NOMO-1 treated with dmso at 0.1 percent for 144 hours (cell line): ENCODE results near the gene CYP39A1.

Source experiments
- DNase-seq: peaks from one replicate; lab custom pipeline; 2025; ENCODE audit not compliant: unreplicated experiment; lab: John Stamatoyannopoulos, UW

CYP39A1 gene

DNA sequence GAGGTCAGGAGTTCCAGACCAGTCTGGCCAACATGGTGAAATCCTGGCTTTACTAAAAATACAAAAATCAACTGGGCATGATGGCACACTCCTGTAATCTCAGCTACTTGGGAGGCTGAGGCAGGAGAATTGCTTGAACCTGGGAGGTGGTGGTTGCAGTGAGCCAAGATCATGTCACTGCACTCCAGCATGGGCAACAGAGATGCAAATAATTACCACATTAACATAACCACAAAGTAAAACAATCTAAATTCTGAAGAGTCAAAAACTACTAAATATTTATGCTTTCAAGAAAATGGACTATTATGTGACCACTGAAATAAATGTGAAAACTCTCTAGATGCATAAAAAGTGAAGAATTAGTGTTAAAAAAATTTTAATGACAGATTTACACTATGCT, 59.9 kb downstream of the CYP39A1 start:
- DNase-seq, result no peak

GRCh38 chr6:46592046-46592445, 60.6 kb downstream of the CYP39A1 start:
- no peak for DNase-seq

DNA sequence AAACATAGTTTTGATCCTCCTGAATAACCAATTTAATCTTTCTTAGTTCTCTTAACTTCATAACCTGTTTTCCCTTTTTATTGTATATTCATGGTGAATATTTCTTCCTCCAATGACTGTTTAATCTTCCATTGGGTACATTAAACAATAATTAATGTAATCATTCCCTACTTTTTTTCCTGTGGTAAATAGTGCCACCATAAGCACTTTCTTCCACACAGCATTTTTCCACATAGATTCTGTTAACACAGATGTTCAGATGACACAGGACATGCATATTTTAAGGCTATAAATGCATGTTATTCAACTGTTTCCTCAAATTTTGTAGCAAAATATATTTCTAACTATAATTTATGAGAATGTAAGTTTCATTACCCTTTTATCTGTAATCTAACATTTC, 61.9 kb downstream of the CYP39A1 start:
- DNase-seq, result no peak

GRCh38 chr6:46586906-46587305, 65.7 kb downstream of the CYP39A1 start:
- DNase-seq, result no peak

DNA sequence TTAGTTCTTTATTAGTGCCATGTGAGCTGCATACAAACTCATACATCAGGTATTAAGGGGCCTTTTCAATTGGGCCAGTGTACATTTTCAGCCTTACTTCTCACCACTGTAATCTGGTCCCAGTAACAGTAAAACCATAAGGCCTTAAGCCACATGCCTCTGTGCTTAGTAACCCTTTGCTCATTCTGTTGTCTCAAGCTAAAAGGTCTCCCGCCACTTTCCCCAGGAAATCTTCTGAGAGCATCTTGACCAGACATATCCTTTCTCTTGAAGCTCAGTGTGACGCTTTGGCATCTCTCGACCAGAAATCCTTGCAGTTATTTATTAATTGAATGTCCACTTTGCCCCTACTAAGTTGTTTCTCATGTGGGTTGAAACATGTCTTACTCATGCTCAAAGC, 68.0 kb downstream of the CYP39A1 start:
- DNase-seq, result no peak

- no peak for DNase-seq
These were observed 68.9 kb downstream of the CYP39A1 start for GRCh38 chr6:46583721-46584120.

DNA sequence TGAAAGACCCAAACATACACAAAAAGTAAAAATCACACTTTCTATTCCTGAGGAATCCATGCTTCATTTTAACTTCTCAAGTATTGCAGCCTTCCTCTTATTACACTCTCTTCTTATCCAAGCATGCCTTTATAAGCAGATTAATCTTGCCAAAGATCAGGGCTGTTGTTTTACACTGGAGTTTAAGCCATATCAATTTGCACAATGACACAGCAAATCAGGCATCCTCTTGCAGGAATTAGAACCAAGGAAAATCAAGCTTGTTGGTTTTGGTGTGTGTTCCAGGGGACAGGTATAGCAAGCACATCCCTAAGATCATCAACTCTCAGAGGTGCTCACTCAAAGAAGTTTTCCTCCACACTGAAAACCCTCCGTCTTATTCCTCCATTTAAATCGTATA, 69.5 kb downstream of the CYP39A1 start:
- no peak for DNase-seq

- no peak for DNase-seq
These were observed 71.0 kb downstream of the CYP39A1 start for GRCh38 chr6:46581459-46582177.

- DNase-seq, result no peak
These were observed 77.1 kb downstream of the CYP39A1 start for GRCh38 chr6:46575530-46575929.

GRCh38 chr6:46573140-46573539, 79.5 kb downstream of the CYP39A1 start:
- DNase-seq, result no peak

- no peak for DNase-seq
These were observed 87.1 kb downstream of the CYP39A1 start for GRCh38 chr6:46565531-46565930.

- DNase-seq, result no peak
These were observed 88.7 kb downstream of the CYP39A1 start for GRCh38 chr6:46563924-46564323.

GRCh38 chr6:46556053-46556452, 96.6 kb downstream of the CYP39A1 start:
- DNase-seq, result no peak

GRCh38 chr6:46555129-46555528, 97.5 kb downstream of the CYP39A1 start:
- no peak for DNase-seq

DNA sequence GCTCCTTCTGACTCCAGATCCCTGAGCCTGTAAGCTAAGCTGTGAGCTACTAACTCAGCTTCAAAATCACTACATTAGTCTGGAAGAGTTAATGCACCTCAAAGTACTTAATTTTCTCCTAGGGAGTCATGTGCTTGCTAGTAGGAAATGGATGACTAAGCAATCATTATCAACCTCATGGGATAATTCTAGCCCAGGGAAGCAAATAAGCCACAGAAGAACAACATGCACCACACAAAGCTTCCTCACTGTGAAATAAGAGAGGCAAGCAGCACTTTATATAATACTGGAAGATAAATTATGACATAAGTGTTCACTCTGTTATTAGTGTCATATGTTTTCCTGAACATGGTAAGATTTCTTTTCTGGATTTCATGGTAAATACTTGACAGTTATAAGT, 103.5 kb downstream of the CYP39A1 start:
- no peak for DNase-seq

GRCh38 chr6:46541556-46541955, 111.1 kb downstream of the CYP39A1 start:
- no peak for DNase-seq

DNA sequence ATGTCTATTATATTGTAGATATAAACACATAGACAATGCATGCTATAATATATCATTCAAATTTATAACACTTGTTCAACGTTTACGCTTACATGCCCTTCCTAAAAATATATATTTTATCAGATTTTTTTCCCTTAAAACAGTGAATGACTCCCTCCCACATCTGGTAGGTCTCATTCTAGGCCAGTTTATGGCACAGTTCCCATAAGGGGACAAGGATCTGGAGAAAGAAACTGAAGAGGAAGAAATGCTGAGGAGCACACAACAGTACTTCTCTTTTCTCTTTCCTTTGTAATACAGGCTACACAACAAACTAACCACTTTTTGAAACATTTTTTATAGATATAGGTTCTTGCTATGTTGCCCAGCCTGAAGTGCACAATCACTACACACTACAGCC, 112.8 kb downstream of the CYP39A1 start:
- DNase-seq, result no peak

GRCh38 chr6:46538800-46539480, 113.7 kb downstream of the CYP39A1 start:
- no peak for DNase-seq

- DNase-seq, result no peak
These were observed 121.7 kb downstream of the CYP39A1 start for GRCh38 chr6:46530896-46531295.

GRCh38 chr6:46528961-46529750, 123.5 kb downstream of the CYP39A1 start:
- DNase-seq, result no peak

DNA sequence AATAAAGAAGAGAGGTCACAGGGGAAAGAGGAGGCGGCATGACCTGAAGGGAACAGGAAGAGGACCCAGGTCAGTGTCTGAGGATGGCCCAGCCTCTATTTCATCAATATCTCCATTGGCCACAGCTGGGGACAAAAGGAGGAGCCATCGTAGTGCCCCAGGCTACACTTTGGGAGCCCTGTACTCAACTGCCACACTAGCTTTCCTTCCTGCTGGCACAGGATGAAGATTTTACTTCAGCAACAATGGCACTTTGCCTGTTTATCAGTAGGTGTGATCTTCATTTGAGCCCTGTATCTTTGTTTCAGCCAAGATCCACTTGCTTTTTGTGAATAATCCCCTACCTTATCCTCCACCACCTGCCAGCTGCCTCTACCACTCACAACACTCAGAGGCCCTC, 126.0 kb downstream of the CYP39A1 start:
- DNase-seq, result no peak

DNA sequence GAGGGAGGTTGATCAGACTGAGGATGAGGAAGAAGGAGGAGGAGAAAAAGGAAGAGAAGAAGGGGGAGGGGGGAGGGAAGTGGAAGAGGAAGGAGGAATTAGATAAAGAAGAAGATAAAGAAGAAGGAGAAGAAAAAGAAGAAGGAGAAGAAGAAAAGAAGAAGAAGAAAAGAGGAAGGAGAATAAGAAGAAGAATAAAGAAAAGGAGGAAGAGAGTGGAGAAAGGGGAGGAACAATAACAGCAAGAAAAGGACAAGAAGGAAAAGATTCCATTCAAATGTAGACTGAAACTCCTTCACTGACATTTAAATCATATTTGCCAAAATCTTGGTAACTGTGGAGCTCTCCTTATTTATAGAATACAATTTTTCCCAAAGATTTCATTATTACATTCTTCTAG, 127.0 kb downstream of the CYP39A1 start:
- no peak for DNase-seq
